Activated gamma-delta T cell (primary cell): ENCODE measurements around the gene ERG.

Experiments used
- DNase-seq: peaks from one replicate; lab custom pipeline; 2025; lab: John Stamatoyannopoulos, UW

ERG gene

DNA sequence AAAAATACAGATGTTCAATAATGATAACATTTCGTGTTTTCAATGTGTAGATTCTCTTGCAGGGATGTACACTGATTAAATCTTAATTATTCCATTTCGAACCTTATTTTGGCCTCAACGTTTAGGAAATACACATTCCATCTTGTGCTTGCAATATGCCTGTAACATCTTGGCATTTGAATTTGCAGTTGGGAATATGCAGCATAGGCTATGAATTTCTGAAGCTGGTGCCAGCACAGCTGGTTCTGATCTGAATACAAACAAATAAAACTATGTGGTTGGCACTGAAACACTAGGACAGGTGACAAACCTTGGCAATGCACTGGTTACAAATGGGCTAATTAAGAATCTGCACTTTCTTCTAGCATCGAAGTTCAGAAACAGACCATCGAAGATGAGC is 108.4 kb downstream of the ERG start:
- DNase-seq = no peak

DNA sequence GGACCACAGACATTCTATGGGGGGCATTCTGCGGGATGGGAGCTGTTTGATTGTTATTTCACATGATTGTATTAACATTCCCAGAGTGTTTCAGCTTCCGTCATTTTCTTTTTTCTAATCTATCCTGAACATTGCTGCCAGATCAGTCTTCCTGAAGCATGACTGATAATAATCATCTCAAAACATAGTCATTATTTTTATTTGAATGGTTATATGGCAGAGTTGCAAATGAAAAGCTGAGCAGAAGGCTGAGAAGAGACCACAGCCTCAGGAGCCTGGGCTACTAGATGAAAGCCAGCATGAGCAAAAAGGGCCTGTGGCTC is 109.0 kb downstream of the ERG start:
- DNase-seq = no peak

DNA sequence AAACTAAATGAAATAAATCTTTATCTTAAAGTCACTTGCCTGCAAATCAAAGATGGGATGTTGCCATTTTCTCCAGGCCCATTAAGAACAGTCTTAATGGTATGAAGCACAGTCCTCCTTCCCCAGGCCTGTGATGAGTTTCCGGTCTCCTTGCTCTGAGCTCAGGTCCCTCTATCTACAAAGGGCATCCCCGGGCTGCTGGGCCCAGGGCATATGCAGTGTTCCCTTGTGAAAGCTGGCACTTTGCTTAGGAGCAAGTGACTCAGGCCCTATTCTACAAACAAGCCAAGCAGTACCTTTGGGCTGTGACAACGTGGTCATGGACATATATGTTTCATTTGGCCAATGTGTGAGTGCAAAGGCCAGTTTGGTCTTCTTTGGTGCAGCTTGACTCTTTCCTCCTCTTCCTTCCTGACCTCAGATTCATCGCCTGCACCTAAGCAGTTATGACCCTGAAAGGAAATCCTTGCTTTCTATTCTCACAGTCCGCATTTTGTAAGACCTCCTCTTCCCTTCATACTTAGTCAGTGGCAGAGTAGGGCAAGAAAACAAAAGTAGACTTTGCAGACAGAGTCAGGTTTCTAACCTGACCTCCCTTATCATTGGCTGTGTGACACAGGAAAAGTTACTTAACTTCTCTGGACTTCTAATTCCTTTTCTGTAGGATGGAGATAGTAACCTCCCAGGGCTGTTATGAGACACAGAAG is 109.5 kb downstream of the ERG start:
- DNase-seq = no peak

DNA sequence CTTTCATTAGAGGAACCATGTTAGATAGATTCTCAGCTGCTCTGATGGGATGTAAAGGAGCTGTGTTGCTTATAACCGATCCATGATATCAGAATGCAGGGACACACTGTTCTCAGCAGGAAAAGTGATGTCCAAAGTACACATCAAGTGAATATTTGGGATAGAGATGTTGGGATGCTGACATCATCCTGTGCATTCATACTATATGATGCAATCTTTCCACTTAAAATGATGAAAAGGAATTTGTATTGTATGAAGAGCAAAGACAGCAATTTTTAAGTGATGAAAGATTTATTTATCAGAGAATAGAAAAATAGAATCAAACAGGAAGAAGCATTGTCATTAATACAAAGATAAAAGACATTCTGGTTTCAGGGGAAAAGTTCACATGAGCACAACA is 110.1 kb downstream of the ERG start:
- no peak for DNase-seq

DNA sequence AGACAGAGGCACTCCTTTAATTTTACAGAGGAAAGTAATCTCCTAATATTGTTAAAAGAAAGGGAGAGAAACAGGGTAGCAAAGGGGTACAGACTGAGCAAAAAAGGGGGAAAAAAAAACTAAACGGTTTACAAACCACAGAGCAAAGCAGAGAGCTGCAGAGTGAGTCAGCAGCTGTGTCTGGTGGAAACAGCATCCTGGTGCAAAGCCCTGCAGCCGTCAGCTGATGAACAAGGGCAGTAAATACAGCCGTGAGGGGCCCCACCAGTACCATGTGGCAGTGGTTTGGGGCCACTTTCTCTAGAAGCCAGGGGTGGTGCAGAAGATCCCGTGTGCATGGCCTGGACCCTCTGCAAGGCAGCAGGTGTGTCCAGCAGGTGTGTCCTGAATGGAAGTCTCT is 111.3 kb downstream of the ERG start:
- DNase-seq = no peak

DNA sequence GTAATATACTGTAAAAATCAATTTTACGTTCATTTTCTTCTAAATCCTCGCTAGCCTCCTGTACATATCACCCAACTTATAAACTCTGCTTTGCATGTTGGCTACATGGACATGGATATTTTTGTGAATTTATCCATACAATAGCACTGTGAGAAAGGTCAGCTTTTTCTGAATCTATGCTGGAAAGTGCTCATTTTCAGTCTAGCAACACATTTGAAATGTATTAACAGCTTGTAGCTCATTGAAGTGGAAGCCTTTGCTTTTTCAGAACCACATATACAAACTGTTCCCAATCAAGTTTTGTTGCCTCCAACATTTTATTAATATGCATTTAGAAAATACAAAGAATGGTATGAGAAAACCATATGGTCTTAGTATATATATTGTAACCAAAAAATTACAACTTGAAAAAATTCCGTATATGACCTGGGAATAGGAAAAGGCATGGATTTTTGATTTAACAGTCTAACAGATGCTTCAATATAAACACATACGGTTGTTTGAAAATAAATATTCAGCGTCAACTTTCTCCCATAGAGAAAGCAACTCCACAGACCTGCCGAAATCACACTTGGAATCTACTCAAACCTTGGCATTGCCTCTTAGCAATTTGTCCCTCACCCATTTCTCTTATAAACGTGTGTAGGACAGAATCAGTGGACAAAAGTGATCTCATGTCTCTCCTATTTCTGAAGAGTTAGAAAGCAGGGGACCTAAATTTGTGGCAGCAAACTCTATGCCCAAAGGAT is 112.7 kb downstream of the ERG start:
- no peak for DNase-seq

DNA sequence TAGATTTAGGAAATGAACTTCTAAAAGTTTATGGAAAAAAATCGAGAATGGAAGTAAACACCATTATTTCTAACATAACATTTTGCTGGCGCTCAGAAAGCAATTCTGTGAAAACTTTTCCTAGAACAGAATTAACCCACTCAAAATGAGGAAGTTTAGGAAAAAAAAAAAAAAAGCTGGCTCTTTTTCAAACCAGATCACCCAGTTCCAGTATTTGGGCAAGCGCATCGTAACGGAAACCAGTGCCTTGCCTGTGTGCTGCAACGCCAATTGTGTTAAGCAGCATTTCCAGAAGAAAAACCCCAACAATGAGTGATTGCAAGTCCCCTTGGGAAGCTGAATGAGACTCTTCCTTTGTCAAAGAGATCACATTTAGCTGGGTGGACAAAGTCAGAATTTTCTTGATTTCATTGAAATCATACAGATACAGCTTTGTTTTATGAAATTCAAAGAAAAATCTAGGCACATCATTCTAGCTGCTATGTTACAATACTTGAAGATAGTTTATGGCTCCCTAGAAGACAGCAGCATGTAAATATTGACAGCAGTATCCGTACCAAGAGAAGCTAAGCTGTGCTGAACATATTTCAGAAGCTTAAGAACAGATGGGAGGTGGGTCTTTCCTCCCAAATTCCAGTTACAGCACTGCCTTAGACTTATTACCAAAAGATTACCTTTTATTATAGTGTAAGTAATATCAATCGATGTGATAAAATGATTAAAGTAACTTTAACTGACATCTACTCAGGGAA is 113.4 kb downstream of the ERG start:
- DNase-seq = no peak

DNA sequence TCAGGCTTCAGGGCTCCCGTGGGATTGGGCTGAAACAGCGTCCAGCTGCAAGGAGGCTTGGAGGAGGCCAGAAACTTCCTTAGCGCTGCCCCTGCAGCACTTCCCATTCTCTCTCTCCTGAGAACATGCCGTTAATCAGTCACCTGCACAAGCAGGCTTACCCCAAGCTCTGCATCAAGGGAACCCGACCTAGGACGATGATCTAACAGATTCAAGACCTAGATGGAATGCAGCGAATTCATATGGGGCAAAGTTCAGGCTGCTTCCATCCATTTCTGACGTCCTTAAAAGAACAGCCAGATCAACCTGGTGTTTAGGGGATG is 114.1 kb downstream of the ERG start:
- DNase-seq = no peak

DNA sequence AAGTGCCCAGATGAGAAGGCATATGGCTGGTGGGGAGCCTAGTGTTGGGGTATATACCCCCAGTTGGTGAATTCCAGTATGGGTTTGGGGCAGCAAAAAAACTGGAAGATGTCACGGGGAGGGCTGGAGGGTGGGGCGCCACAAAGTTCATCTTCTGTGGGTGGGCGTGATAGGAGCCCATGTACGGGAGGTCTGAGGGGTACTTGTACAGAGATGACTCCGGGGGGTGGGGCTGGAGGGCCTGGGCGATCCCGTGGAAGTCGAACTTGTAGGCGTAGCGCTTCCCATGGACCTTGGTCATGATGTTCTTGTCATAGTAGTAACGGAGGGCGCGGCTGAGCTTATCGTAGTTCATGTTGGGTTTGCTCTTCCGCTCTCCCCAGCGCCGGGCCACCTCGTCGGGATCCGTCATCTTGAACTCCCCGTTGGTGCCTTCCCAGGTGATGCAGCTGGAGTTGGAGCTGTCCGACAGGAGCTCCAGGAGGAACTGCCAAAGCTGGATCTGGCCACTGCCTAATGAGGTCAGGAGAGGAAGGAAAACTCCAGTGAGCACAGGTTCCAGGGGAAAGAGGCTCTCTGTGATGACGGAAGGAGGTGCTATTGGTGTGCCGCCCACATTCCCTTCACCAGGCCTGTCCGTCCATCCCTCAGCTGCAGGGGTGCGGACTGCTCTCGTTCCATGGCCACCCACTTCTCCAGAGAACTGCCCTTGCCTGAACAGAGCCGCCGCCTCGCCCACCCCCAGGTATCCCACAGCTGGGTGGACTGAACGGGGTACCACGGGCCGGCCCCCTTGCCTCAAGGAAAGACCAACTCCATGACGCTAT is 114.7 kb downstream of the ERG start:
- DNase-seq = no peak

DNA sequence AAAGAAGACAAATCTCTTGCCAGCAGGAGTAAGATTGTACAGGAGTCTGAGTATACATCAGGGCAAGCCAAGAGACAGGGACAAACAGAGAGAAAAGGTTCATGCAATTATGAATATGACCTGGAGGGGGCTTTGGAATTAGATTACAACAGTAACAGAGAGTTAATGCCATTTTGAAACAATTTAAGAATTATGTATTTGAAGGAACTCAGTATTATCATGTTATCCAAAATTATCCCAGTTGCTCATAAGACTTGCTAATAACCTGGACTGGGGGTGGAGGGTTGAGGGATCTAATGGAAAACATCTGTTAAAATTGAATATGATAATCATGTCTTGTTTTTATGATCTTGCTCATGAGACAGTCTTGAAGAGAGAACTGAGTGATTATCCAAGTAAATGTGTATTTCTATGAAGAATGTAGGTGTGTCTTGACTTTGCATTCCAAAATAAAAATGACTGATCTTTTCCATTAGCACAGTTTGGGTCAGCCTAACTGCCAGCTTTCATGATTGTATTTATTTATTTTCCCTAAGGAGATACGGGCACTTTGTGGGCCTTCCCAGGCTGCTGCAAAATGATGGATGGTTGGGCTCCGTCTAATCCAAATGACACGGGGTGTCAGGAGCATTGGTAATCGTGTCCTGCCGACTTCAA is 117.7 kb downstream of the ERG start:
- DNase-seq = no peak

DNA sequence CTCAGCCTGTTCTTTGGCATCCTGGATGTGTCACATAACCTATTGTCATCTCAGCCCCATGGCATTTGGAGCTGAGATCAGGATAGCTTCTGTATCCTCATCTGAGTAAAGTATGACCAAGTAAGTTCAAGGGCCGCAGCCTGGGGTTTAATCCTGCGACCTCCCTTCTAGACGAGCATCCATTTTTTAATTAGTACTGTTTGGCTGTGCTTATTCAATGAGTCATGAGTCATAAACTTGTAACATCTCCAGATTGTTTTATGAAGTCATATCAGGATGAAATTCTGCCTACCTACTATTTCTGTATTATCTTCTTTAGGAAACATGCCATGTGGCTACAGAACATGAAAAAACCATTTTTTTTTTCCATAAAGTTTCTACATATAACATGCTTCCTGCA is 119.1 kb downstream of the ERG start:
- no peak for DNase-seq

DNA sequence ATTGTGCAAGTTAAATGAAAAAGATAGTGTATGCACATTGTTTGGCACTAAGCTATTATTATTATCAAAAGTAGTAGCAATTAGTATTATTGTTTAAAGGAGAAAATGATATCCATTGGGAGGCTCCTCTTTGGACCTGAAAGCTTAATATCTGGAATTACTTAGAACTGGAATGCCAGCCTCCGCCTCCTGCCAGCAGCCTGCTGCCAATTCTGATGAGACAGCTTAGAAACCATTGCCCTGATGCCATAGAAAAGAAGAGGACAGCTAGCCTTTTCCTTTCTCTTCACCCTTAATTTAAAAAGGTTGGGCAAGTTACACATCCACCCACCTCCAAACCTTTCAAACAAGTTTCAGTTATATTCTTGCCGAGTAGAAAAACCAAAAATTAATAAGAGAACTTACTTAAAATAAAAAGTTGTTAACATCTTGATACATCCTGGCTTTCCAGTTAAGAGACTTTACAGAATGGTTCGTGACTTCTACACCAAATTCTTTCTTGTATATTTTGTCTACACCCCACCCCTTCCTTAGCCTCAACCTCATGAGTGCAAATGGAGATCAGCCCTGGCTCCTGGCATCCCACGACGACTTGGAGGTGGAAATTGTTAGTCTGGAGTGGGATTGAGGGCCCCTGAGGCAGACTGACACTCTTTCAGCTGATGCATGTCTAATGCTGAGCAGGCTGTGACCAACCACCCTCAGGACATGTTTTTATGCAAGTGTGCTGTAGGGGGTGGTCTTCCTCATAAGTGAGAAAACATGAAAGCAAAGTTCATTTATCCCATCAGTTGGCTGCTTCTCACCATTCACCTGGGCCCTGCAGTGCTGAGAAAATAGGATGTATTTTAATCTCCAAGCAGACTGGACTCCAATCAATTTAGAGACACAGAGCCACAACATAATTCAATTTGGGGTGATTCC is 120.8 kb downstream of the ERG start:
- no peak for DNase-seq

DNA sequence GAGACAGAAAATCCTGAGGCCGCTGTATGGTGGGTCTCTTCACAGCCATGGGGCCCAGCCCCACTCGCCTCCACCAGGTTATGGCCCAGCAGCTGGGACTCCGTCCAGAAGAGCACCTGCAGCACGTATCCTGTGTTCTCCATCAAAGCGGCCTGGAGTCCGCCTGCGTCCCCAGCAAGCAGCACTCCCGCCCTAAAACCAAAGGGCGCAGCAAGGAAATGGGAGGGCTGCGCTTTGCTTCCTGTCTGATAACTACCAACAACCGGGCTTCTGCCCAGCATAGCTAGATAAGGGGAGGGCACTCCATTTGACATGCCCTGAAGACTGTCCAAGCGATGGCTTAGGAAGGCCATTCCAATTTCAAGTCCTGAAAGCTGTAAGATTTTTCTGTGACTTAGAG is 121.6 kb downstream of the ERG start:
- DNase-seq = no peak

DNA sequence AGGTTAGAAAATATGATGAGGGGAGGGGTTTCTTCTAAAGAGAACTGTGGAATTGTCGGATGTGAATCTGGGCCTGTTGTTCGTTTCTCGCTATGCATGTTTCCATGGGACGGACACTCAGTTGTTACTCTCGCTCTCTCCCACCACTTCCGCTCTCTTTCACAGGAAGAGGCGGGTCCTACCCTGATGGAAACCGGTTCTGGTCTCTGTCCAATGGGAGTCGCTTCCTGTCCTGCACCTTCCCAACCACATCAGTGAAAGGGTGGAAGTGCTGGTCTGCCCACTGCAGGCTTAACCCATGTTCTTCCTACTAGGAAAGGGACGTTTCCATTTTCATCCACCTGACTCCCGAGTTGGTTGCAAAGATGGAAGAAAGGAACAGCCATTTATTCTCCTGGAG is 122.0 kb downstream of the ERG start:
- no peak for DNase-seq

DNA sequence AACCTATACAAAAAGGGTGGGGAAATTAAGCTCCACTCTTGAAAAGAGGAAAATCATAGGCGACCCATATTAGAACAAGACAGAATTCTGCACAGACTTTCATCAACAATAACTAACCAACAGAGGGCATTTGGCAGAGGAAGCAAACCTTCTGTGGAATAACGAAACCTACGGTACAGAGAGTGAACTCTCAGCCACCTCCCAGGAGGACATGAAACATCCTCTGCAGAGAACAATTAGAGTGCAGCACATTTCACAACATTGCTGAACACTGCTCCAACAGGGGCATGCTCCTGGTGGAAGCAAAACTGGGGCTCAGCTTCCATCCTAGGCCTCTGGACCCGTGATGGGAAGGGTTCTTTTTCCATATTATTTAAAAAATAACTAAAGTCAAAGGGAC is 130.6 kb downstream of the ERG start:
- no peak for DNase-seq

DNA sequence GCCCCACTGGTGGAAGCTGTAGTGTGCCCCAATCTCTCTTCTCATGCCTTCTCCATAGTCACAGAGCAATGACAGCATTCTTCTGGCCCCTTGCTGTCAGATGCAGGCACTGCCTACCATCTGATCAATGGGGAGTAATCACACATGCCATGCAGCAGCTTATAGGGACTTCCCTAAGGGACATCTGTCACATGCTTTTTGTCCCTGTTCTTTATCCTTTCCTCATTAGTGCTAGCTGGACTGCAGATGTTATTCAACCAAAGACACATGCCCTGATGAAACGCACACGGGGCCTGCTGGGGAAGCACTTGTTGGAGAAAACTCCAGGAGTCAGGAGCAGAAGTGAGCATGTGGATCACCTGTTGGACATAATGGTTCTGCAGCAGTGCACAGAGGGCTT is 132.8 kb downstream of the ERG start:
- no peak for DNase-seq

DNA sequence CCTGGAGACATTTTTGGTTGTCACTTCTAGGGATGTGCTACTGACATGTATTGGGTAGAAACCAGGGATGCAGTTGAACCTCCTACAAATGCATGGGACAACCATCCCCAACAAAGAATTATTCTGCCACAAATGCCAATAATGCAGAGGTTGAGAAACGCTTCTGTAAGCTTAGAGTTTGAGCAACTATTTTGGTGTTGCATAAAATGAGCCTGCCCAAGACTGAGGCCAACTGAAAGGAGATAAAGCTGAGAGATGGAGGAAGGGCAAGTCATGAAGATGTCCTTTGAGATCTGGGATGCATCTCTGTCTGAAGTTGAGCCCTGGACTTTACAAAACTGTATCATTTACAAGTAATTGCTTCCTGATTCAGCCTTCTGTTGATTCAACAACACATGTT is 134.6 kb downstream of the ERG start:
- no peak for DNase-seq

DNA sequence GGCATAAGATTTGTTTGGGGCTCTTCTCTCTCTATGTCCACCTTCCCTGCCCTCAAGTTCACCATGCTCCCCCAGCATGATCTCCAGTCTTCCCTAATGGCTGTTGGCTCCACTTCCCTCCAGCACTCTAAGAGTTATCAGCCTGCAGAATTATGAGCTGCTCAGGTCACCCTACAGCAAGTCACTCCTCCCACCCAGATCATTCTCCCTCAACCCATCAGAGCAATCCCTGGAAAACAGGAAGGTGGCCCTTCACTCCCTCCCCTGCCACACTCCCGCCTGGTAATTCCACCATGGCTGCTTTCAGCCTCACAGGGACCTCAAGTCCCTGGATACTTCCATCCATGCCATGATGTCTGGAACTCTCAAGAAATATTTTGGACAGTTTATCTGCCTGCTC is 137.0 kb downstream of the ERG start:
- DNase-seq = no peak

DNA sequence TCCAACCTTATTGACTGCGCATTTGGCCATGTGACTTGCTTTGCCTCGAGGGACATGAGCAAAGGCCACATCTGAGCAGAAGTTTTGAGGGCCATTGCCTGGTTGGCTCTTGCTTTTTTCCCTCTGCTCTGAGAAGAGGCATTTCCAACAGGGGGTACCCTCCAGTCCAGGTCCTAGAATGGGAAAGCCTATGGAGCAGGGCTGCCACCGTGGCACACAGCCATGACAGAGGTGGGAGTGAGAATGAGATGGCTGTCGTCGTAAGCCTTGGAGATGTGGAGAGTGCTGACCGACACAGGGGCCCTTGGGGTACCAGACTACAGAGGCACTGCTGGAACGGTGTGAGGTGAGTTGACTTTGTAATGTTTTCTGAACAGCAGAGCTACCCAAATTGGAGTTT is 138.4 kb downstream of the ERG start:
- no peak for DNase-seq

DNA sequence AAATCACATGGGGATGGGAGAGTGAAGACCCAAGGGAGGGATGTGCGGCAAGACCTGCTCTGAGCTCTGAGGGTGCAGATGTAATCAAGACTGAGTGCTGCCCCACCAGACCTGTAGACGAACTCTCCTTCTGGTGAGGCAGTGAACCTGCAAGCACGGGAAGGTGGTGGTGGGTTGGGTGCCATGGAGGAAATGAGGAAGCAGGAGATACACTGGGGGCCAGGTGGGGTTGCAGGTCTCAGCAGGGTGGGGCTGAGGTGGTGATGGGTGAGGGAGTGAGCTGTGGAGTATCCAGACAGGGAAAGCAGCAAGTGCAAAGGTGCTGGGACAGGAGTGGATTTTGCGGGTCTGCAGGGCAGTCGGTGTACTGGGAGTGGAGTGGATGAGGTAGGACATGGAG is 139.2 kb downstream of the ERG start:
- DNase-seq = no peak

DNA sequence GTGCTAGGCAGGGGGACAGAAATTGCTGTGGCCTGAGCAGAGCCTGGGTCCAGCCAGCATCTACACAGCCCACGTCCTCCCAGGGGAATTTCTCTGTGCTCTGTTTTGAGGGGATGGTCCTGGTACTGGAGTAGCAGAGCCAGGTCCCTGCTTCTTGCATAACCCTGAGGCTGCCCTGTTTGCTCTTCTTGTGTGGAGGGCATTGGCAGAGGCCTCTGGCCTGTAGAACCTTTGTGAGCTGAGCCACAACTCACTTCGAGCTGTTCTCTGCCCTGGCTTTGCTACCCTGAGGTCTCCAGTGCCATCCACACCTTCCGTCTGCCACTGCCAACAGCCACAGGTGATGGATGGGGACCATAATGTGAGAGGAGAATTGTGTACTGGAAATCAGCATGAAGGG is 139.6 kb downstream of the ERG start:
- DNase-seq = no peak
